Right forelimb (tissue), 1 donor: ENCODE results near the gene FALEC.

ENCODE experiments used
- DNase-seq: peaks from one replicate; pipeline ENCODE4 v3.0.0-alpha.2; 2018

Gene FALEC

DNA sequence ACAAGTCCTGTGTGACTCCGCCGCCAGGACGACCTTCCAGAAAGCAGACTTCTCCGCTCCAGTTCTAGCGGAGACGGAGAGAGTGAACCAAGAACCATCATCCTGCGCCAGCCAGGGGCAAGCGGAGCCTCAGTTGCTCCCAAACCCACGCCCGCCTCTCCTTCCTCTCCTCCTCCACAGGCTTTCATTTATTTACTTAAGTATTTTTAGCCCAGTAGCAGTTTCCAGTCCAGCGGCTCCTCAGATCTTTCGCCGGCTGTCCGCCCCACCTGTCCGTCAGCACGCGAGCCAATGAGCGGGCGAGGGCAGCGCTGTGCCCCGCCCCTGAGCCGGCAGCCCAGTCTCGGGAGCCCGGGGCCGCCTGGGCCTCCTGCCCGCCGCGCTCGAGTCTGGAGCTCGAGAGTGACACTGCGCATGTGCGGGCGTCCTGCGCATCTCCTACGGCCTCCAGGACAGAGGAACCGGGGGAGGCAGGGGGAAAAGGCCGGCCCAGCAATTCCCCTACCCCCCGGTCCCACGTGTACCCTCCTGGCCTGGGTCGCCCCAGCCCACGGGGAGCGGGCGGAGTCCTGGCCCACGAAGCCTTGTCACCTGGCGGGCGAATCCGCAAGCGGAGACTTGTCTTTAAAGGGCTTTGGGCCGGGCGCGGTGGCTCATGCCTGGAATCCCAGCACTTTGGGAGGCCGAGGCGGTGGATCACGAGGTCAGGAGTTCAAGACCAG lies at the start of gene FALEC:
TSS of gene FALEC (plus strand) at position 425 of the 722 bp plus-strand sequence.
- DNase-seq = peak; percentile 96

DNA sequence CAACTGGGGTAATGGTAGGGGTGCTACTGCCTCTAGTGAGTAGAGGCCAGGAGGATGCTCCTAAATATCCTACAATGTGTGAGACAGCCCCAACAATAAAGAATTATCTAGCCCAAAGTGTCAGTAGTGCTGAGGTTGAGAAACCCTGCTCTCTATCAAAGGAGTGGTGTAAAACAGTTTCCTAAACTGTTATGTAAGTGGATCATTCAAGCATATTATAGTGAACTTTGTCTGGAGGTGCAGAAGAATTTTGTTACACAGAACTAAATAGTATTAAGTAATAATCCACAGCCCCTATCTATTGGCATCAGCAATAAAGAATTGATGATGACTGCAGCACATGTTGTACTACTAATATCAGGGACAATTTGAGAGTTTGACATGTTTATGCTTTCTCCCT lies 48.6 kb upstream of the FALEC start:
- DNase-seq = no peak

- DNase-seq = no peak
Measured at GRCh38 chr1:150469291-150469690, 46.3 kb upstream of the FALEC start.

DNA sequence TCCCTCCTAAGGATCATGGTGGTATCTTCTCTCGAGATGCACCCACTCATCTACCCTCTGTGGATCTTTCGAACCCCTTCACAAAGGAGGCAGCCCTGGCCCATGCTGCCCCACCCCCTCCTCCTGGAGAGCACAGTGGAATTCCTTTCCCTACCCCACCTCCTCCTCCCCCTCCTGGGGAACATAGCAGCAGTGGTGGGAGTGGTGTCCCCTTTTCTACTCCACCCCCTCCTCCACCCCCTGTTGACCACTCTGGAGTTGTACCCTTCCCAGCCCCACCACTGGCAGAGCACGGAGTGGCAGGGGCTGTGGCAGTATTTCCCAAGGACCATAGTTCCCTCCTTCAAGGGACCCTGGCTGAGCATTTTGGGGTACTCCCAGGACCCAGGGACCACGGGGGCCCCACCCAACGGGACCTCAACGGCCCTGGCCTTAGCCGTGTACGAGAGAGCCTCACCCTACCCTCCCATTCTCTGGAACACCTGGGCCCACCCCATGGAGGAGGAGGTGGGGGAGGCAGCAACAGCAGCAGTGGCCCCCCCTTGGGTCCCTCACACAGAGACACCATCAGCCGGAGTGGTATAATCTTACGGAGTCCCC lies 42.9 kb upstream of the FALEC start:
- DNase-seq = no peak

DNA sequence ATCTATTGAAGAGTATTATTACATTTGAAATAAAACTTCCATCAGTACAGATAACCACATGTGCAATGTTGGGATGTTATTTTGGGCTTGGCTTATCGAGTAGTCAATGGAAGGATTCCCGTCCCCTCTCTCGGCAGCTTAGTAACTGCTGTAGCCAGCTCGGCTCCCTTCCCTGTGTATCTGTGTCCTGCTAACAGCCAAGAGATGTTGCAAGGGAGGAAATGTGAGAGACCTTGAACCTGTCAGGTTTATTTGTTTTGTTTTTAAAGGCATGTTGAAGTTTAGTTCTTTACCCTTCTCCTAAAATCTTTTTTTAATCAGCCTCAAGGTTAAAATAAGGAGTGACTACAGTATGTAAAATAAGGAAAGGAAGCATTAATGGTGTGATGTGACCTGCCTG lies 41.9 kb upstream of the FALEC start:
- DNase-seq = no peak

DNA sequence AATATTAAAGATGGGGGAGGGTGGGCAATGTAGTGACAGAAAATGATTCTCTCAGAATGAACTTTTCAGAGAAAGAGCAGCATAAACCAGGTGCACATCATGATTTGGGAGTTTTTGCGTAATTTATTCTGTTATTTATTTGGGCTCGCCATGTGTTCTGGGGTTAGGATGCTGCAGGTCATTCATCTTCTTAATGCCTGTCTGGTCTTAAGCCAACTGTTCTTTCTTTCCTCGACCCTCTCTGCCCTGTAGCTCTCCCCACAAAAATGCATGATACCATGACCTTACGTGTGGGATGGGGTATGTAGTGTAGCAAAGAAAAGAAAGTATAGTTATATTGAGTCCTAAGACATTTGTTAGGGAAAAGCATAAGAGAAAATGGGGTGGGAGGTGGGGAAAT lies 40.7 kb upstream of the FALEC start:
- no peak for DNase-seq

GRCh38 chr1:150476754-150477153 lies 38.8 kb upstream of the FALEC start:
- no peak for DNase-seq

DNA sequence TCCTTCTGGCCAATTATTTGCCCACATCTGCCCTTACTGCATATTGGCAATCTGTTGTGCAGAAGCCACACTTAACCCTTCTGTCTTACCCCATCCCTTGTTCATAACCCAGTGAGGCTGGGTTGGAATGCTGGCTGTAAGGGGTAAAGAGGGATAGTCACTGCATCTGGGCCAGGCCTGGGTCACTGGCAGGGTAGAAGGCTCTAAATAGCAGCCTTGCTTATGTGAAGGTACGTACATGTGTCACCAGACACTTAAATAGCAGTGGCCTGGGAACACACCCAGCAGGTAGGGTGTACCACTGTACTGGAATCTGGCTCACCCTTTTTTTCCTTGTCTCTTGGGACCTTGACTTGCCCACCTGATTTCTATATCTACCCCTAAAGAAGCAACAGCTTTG lies 38.2 kb upstream of the FALEC start:
- DNase-seq = no peak

DNA sequence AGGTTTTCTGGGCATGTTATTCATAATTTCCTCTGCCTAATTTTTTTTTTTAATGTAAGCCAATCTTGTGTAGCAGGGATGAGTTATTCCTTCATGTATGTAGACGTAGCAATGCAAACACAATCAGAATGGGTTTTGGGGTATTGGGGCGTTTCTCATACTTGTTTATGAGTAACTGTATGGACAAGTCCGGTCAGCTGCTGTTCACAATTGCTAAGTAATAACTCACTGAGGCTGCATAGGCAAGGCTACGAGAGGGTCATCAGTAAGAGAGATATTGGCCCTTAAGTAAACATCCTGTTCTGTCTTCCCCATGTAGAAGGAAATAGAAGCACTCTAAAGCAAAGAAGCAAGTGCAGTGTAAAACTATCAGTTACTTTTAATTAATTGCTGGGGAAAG lies 37.8 kb upstream of the FALEC start:
- no peak for DNase-seq

DNA sequence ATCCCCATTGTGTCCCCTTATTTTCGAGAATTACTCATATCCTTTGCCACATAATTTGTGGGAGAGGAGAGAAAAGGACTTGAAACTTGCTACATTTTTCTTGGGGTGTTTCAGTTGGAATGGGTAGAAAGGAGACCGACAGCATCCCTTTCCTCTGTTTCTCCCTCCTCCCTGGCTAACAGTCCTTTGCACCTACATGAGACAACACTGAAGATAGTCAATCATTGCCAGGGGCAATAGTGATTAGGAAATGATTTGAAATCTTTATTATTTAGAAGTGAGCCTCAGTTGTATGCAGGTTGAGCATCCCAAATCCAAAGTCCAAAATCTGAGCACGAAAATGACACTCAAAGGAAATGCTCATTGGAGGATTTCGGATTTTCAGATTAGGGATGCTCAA lies 36.2 kb upstream of the FALEC start:
- DNase-seq = no peak

GRCh38 chr1:150479927-150480352 lies 35.6 kb upstream of the FALEC start:
- no peak for DNase-seq

GRCh38 chr1:150484431-150484830 lies 31.1 kb upstream of the FALEC start:
- DNase-seq = no peak

GRCh38 chr1:150484861-150485260 lies 30.7 kb upstream of the FALEC start:
- no peak for DNase-seq

GRCh38 chr1:150486966-150487762 lies 28.4 kb upstream of the FALEC start, which contains the start of gene TARS2:
Gene TARS2 (plus strand): TSS chr1:150487419. CDS start chr1:150487451, 32 bp downstream.
- DNase-seq = peak; percentile 95

DNA sequence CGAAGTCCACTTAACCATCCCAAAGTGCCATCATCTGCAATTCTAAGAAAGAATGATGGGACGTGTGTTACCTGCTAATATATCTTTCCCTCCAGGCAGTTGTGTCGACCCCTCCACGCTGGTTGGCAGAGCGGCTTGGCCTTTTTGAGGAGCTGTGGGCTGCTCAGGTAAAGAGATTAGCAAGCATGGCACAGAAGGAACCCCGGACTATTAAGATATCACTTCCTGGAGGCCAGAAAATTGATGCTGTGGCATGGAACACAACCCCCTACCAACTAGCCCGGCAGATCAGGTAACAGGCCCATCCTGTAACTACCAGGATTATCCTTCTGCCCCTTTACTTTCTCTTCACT lies 27.8 kb upstream of the FALEC start:
- DNase-seq = no peak

GRCh38 chr1:150493175-150493574 lies 22.4 kb upstream of the FALEC start:
- no peak for DNase-seq

- no peak for DNase-seq
Measured at GRCh38 chr1:150498342-150498741, 17.2 kb upstream of the FALEC start.

DNA sequence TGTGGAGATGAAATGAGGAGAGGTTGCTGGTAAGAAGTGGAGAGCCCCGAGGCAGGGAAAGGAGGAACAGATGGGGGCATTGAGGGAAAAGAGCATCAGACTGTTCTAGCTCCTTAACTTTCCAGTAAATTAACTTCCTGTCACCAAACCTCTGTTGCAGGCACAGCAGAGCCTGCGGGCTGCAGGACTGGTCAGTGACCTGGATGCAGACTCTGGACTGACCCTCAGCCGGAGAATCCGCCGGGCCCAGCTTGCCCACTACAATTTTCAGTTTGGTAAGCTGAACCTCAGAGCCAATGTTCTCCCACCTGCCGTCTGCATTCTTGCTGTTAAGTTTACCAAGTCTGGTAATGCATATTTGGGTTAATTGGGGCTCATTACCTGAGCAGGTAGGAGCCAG lies 10.1 kb upstream of the FALEC start:
- no peak for DNase-seq

GRCh38 chr1:150507912-150508864 lies 7.4 kb upstream of the FALEC start, which contains the start of gene ECM1:
Gene ECM1 (plus strand): TSS chr1:150508109. CDS start chr1:150508210, 101 bp downstream.
- DNase-seq = no peak

GRCh38 chr1:150508982-150509381 lies 6.6 kb upstream of the FALEC start:
- DNase-seq = no peak

- peak; percentile 39 for DNase-seq
Measured at GRCh38 chr1:150511551-150511950, 4.0 kb upstream of the FALEC start.

GRCh38 chr1:150511985-150512660 lies 3.4 kb upstream of the FALEC start:
- DNase-seq = peak; percentile 35
